Heart right ventricle (tissue), 16 donors: ENCODE measurements around the gene ATL2. TPM values are rescaled to one million over a fixed set of nuclear protein-coding genes. Genes with fewer than 3 reads are reported as not detected.

Source experiments
- ATAC-seq, 8 donors: fragments of 200-7000 bp; cut with Tn5 transposase; one replicate each; pipeline ENCODE4 v1.9.1; 2020; ENCODE audit warnings: mild to moderate bottlenecking in 8 of 8, moderate library complexity in 8 of 8, moderate number of reproducible peaks in 1 of 8
- DNase-seq, 2 donors: peaks; one replicate each; pipeline ENCODE4 v3.0.0-alpha.2; 2020
- H3K27ac ChIP-seq, 10 donors: fragments of 200-600 bp; sonication (generic) in 2 of 10; one replicate each; pipeline versions ENCODE4 v1.5.0 to v1.8.0; 2020 to 2022; ENCODE audit warnings: mild to moderate bottlenecking in 3 of 10
- H3K27me3 ChIP-seq, 7 donors: fragments of 200-600 bp; one replicate each; pipeline ENCODE4 v1.8.0; 2021 to 2022; ENCODE audit warnings: mild to moderate bottlenecking in 2 of 7
- H3K36me3 ChIP-seq, 9 donors: fragments of 200-600 bp; sonication (generic) in 1 of 9; one replicate each; pipeline versions ENCODE4 v1.5.0 to v1.8.0; 2020 to 2022; ENCODE audit warnings: mild to moderate bottlenecking in 2 of 9
- H3K4me1 ChIP-seq, 9 donors: fragments of 200-600 bp; sonication (generic) in 1 of 9; one replicate each; pipeline versions ENCODE4 v1.5.0 to v1.8.0; 2020 to 2022; ENCODE audit warnings: mild to moderate bottlenecking in 4 of 9
- H3K4me3 ChIP-seq, 10 donors: fragments of 200-600 bp; sonication (generic) in 2 of 10; one replicate each; pipeline versions ENCODE4 v1.5.0 to v1.8.0; 2020 to 2022; ENCODE audit warnings: mild to moderate bottlenecking in 7 of 10, moderate library complexity in 2 of 10
- H3K9me3 ChIP-seq, 11 donors: fragments of 200-600 bp in 10 of 11; sonication (generic) in 2 of 11; one replicate each; pipeline versions ENCODE4 v1.5.0 to v1.8.0; 2013 to 2022; ENCODE audit warnings: mild to moderate bottlenecking in 2 of 11, control low read depth in 1 of 11, moderate library complexity in 1 of 11
- WGBS, 2 donors: extraction: QIAGEN DNeasy Blood & Tissue Kit; methylation state at CpG; one replicate each; pipeline ENCODE4 v1.1.7; 2013; ENCODE audit warnings: inconsistent platforms in 1 of 2; 5-methylcytosine and 5-hydroxymethylcytosine counted together
- intact Hi-C, 10 donors: fragments of 100-400 bp; cut with DNase I; formaldehyde crosslinking; loops; one replicate each; pipeline versions ENCODE4 v1.11.1 to v1.14.2; 2022
- polyA plus RNA-seq, 2 donors: library from polyadenylated mRNA; stranded (reverse); fragments of 200-250 nt; gene quantifications; one replicate each; pipeline ENCODE4 v1.2.3, GENCODE V29; 2013
- total RNA-seq, 10 donors: library from RNA; stranded (reverse); fragmentation: NEBNext Ultra II Directional in 3 of 10; extraction: Animal tissue kit (Norgen Biotek cat#: 25700) in 3 of 10; gene quantifications; one replicate each; pipeline versions ENCODE4 v1.2.1 to v1.2.4, GENCODE V29; 2021 to 2023
- TF ChIP-seq, protein P1 (sequence below), 9 donors: fragments of 200-600 bp; sonication (generic) in 2 of 9; IDR thresholded peaks; one replicate each; pipeline versions ENCODE4 v1.5.0 to v1.8.0; 2021 to 2022; ENCODE audit warnings: antibody characterized with exemption in 9 of 9, mild to moderate bottlenecking in 5 of 9, moderate library complexity in 1 of 9
- donor health status: Arrhythmogenic right ventricular cardiomyopathy.
- donor health status: ischemic (EF 13 %, LVEDD 7.1; RV severe dilation, severe dysfunction).
- donor health status: healthy with polysubstance abuse.
- donor health status: DM: no; HTN: yes; CAD: no.
- donor health status: DM: no; HTN: no; CAD: no.
- donor health status: ischemic (EF 25% LVEDD 6.9; RV normal size, moderate dysfunction).
- donor health status: ischemic (EF 25% LVEDD 5.7; RV mildly dilated, moderate dysfunction).
- donor health status: healthy.
- donor health status: DM: yes; HTN: yes; CAD: no.
- donor health status: Ischemic cardiomyopathy.
- donor health status: ischemic (EF 35%, LVEDD 5.7; RV mildly dilated, moderate dysfunction).
- donor health status: nonischemic (EF 11% LVEDD 7.7; RV severe dilation, severe dysfunction).
- donor health status: DM: yes; HTN: yes; CAD: no.
- donor health status: PGD.
- donor health status: ischemic (EF 29% LVEDD 5.4; RV normal size, mild dysfunction).
- donor health status: nonischemic (EF 23%, LVEDD 6.1; RV moderate dilation, normal function).

Gene ATL2
- total and polyA plus RNA-seq, 12 donors: 14.1 to 46.2 (median 30.2) TPM

DNA sequence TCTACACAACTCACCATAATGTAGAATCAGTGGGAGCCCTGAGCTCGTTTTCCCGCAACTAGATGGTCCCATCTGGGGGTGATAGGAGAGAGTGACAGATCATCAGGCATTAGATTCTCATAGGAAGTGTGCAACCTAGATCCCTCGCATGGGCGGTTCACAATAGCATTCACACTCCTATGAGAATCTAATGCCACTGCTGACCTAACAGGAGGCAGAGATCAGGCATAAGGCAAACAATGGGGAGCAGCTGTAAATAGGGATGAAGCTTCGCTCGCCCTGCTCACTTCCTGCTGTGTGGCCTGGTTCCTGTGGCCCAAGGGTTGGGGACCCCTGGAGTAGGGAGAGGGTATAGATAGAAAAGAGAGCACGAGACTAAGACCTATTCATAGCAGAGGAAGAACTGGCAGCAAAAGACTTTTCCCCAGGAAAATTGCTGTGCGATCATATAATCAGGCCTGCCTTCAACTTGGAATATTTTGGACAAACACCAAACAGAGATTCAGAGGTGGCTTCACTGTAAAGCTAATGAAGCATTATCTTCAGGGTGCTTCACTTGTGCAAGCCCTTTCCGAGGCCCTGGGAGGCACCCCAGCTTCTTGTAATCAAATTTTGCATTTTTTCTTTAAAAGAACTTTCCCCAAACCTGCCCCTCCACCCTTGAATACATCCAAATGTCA is 29.0 kb upstream of the ATL2 start:
- 72 to 80% methylated on average over 9 of the region's 9 CpGs for WGBS, 2 donors
- Histone ChIP-seq H3K4me3 (peak overlapping the region in 2 of 10 donors; percentile 6 to 13), H3K9me3 (peaks cover 0 to 1% (median 0%) of the 10 kb centered on the region in 11 donors), H3K4me1 (peaks cover 0 to 53% (median 21%) of the 10 kb centered on the region in 9 donors), H3K27ac (peak overlapping the region; percentile 6 to 88 (median 70)), H3K27me3 (no peaks in the 10 kb centered on the region), H3K36me3 (no peaks in the 10 kb centered on the region)
- DNase-seq (no peak), ATAC-seq (peak in 2 of 8 donors; percentile 22 to 31)
- intact Hi-C loops: loop anchor here in 1 of 10 donors (5.0 kb wide), 1 partner anchor 44 kb away; no protein-coding TSS in a partner anchor
- TF ChIP-seq, protein P1, sequence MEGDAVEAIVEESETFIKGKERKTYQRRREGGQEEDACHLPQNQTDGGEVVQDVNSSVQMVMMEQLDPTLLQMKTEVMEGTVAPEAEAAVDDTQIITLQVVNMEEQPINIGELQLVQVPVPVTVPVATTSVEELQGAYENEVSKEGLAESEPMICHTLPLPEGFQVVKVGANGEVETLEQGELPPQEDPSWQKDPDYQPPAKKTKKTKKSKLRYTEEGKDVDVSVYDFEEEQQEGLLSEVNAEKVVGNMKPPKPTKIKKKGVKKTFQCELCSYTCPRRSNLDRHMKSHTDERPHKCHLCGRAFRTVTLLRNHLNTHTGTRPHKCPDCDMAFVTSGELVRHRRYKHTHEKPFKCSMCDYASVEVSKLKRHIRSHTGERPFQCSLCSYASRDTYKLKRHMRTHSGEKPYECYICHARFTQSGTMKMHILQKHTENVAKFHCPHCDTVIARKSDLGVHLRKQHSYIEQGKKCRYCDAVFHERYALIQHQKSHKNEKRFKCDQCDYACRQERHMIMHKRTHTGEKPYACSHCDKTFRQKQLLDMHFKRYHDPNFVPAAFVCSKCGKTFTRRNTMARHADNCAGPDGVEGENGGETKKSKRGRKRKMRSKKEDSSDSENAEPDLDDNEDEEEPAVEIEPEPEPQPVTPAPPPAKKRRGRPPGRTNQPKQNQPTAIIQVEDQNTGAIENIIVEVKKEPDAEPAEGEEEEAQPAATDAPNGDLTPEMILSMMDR (IDR thresholded peaks at IDR 0.05): no peak

DNA sequence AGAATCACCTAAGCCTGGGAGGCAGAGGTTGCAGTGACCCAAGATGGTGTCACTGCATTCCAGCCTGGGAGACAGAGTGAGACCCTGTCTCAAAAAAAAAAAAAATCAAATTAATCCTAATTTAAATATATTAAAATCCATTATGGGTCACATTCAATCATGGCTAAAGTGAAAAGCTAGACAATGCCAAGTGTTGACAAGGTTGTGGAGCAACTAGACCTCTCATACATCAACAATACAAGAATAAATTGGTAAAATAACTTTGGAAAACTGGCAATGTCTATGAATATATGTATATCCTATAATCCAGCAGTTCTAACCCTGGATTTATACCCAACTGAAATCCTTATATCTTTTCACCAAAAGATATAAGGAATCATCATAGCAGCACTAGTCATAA is 23.4 kb upstream of the ATL2 start:
- no peak for DNase-seq
- Histone ChIP-seq H3K4me3 (no peak overlapping the region), H3K36me3 (no peaks in the 10 kb centered on the region), H3K27me3 (no peaks in the 10 kb centered on the region), H3K9me3 (peaks cover 0 to 12% (median 6%) of the 10 kb centered on the region in 11 donors), H3K4me1 (peaks cover 0 to 6% (median 0%) of the 10 kb centered on the region in 9 donors), H3K27ac (no peak overlapping the region)
- no peak for ATAC-seq
- intact Hi-C loops: no loop called here
- TF ChIP-seq, protein P1 (IDR thresholded peaks at IDR 0.05): no peak

DNA sequence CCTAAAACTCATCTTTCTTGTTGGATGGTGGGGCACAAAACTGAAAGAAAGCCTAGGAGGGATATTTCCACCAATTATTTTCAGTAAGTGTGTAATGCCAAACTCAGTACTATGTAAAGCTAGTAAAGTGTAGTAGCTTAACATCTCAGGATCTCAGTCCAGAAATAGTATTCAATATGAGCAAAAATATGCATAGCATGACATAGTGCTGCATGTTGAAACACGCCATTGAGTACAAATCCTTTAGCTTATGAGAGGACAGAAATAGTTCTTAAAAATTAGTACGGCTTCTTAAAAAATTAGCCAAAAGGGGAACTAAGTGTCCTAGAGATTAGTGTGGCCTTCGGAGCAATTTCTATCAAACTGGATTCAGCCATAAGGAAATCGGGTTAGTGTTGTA is 21.7 kb upstream of the ATL2 start:
- TF ChIP-seq, protein P1 (IDR thresholded peaks at IDR 0.05): no peak
- no peak overlapping the region for H3K27ac ChIP-seq
- no peak overlapping the region for H3K4me3 ChIP-seq
- WGBS, 2 donors: 95 to 96% methylated on average over 4 of the region's 4 CpGs
- H3K36me3 ChIP-seq: no peaks in the 10 kb centered on the region
- DNase-seq: no peak
- no peaks in the 10 kb centered on the region for H3K27me3 ChIP-seq
- H3K4me1 ChIP-seq: no peaks in the 10 kb centered on the region
- intact Hi-C loops: no loop called here
- H3K9me3 ChIP-seq: peaks cover 0 to 12% (median 6%) of the 10 kb centered on the region in 11 donors
- no peak for ATAC-seq

DNA sequence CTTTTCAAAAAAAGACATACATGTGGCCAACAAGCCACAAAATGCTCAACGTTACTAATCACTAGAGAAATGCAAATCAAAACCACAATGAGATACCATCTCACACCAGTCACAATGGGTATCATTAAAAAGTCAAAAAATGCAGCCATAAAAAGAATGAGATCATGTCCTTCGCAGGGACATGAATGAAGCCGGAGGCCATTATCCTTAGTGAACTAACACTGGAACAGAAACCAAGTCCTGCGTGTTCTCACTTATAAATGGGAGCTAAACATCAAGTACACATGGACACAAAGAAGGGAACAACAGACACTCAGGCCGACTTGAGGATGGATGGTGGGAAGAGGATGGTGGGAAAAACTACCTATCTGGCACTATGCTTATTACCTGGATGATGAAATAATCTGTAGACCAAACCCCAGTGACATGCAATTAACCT is 17.8 kb upstream of the ATL2 start:
- Histone ChIP-seq H3K4me3 (no peak overlapping the region), H3K36me3 (no peaks in the 10 kb centered on the region), H3K27ac (no peak overlapping the region), H3K9me3 (peaks cover 0 to under 1% (median 0%) of the 10 kb centered on the region in 11 donors), H3K4me1 (no peaks in the 10 kb centered on the region), H3K27me3 (peaks cover 0 to 9% (median 0%) of the 10 kb centered on the region in 7 donors)
- WGBS, 2 donors: 75 to 77% methylated on average over 5 of the region's 5 CpGs
- DNase-seq (no peak), ATAC-seq (no peak)
- intact Hi-C loops: no loop called here
- TF ChIP-seq, protein P1 (IDR thresholded peaks at IDR 0.05): no peak
